HepG2 (cell line): Measurements from ENCODE around the gene ARSB. TPM values are rescaled to one million over a fixed set of nuclear protein-coding genes. Genes with fewer than 3 reads are reported as not detected.

Source experiments
- ATAC-seq: fragments of 200-7000 bp; cut with Tn5 transposase; 3 replicates; pipeline ENCODE4 v1.9.1; 2020; ENCODE audit warnings: mild to moderate bottlenecking, moderate library complexity
- BruUV-seq: library from RNA; stranded (reverse); fragments of 400-500 nt; replicated peaks from 2 replicates; lab custom pipeline; 2021; lab: Mats Ljungman, UMichigan
- CTCF ChIA-PET: fragments of 300-600 bp; formaldehyde crosslinking; extraction: SDS; loops from one replicate; lab custom pipeline; 2021; ENCODE audit warnings: low total read pairs, inconsistent platforms, low intra/inter-chr PET ratio; lab: Yijun Ruan, JAX
- POLR2A ChIA-PET: fragments of 350-600 bp; sonication (Branson Sonifier 250); formaldehyde crosslinking; loops from one replicate; lab custom pipeline; 2020; ENCODE audit warnings: antibody characterized with exemption, inconsistent platforms; lab: Yijun Ruan, JAX
- DNase-seq: peaks from one replicate; pipeline ENCODE4 v3.0.0-alpha.2; 2015; ENCODE audit warnings: low spot score
- FAIRE-seq: peaks from 3 replicates; lab custom pipeline; 2011; peaks lifted over from hg19 to GRCh38; lab: Jason Lieb, UNC
- H2AFZ ChIP-seq: one replicate; pipeline ENCODE4 v1.6.1; 2011; ENCODE audit warnings: low read length, inconsistent platforms
- H3K27ac ChIP-seq: fragments of 300-600 bp; 3 replicates; pipeline ENCODE4 v1.8.0; 2011; ENCODE audit warnings: mixed run types, mild to moderate bottlenecking, mixed read lengths, low read length, inconsistent platforms; ENCODE audit not compliant: insufficient read depth; ENCODE audit errors: extremely low read length
- H3K27me3 ChIP-seq, 2 experiments: fragments of 200-600 bp in 1 of 2; 2 replicates in 1 of 2; 3 replicates in 1 of 2; pipeline versions ENCODE4 v1.6.0 to v1.8.0; 2011; ENCODE audit warnings: low read length in 2 of 2, mild to moderate bottlenecking in 2 of 2, moderate library complexity in 2 of 2, inconsistent platforms in 1 of 2; ENCODE audit not compliant: insufficient read depth in 2 of 2, control insufficient read depth in 1 of 2
- H3K36me3 ChIP-seq, 2 experiments: fragments of 200-600 bp in 1 of 2; replicated peaks in 1 of 2; 2 replicates in 1 of 2; 3 replicates in 1 of 2; pipeline versions ENCODE4 v1.5.1 to v1.8.0; 2011; ENCODE audit warnings: low read length in 2 of 2, inconsistent platforms in 1 of 2; ENCODE audit not compliant: insufficient read depth in 2 of 2, control insufficient read depth in 1 of 2
- H3K4me1 ChIP-seq: 2 replicates; pipeline ENCODE4 v1.5.1; 2012; ENCODE audit warnings: low read length, inconsistent platforms; ENCODE audit not compliant: insufficient read depth
- H3K4me2 ChIP-seq: 2 replicates; pipeline ENCODE4 v1.6.0; 2011; ENCODE audit warnings: low read depth, low read length, inconsistent platforms
- H3K4me3 ChIP-seq, 3 experiments: fragments of 200-600 bp in 1 of 3; sonication (generic), shearing (Covaris generic) in 1 of 3; replicated peaks in 1 of 3; 2 replicates each; pipeline ENCODE4 v1.5.1; 2011 to 2016; ENCODE audit warnings: low read length in 3 of 3, inconsistent platforms in 2 of 3, low read depth in 2 of 3, mild to moderate bottlenecking in 2 of 3, control low read depth in 1 of 3, mixed read lengths in 1 of 3; ENCODE audit not compliant: insufficient read depth in 1 of 3
- H3K79me2 ChIP-seq: one replicate; pipeline ENCODE4 v1.6.1; 2011; ENCODE audit warnings: low read length, inconsistent platforms; ENCODE audit not compliant: insufficient read depth
- H3K9ac ChIP-seq: 2 replicates; pipeline ENCODE4 v1.6.0; 2011; ENCODE audit warnings: mild to moderate bottlenecking, low read depth, low read length, inconsistent platforms; ENCODE audit not compliant: insufficient read depth
- H3K9me3 ChIP-seq: 2 replicates; pipeline ENCODE4 v1.5.1; 2012; ENCODE audit warnings: mild to moderate bottlenecking, low read length
- H4K20me1 ChIP-seq: 2 replicates; pipeline ENCODE4 v1.6.0; 2011; ENCODE audit warnings: inconsistent platforms, mild to moderate bottlenecking, low read length, moderate library complexity; ENCODE audit not compliant: insufficient read depth
- FOXC1 ChIP-seq: sonication (generic); formaldehyde crosslinking; IDR thresholded peaks from 2 replicates; pipeline ENCODE4 v1.8.0; 2022; ENCODE audit warnings: mild to moderate bottlenecking, missing genetic modification reagents, borderline replicate concordance
- HNRNPK ChIP-seq: fragments of 200-400 bp; formaldehyde crosslinking; IDR thresholded peaks from 2 replicates; pipeline ENCODE4 v1.6.1; 2018; ENCODE audit warnings: low read length, low read depth, moderate library complexity, mild to moderate bottlenecking; ENCODE audit not compliant: poor library complexity, severe bottlenecking
- MXI1 ChIP-seq: IDR thresholded peaks from 3 replicates; pipeline ENCODE4 v1.6.1; 2012; ENCODE audit warnings: low read depth, low read length, inconsistent platforms, borderline replicate concordance
- NCOR1 ChIP-seq: fragments of 200-600 bp; sonication (generic); IDR thresholded peaks from 2 replicates; pipeline ENCODE4 v1.7.0; 2017; ENCODE audit warnings: antibody characterized with exemption, low read length, borderline replicate concordance
- NR3C1 ChIP-seq: sonication (generic); formaldehyde crosslinking; IDR thresholded peaks from 2 replicates; pipeline ENCODE4 v1.4.0; 2020; ENCODE audit warnings: missing genetic modification reagents
- PITX1 ChIP-seq: sonication (generic); formaldehyde crosslinking; IDR thresholded peaks from 2 replicates; pipeline ENCODE4 v1.5.1; 2020; ENCODE audit warnings: mild to moderate bottlenecking, missing genetic modification reagents
- SPEN ChIP-seq: sonication (generic); formaldehyde crosslinking; IDR thresholded peaks from 2 replicates; pipeline ENCODE4 v1.5.1; 2020; ENCODE audit warnings: low read depth, mild to moderate bottlenecking, missing genetic modification reagents
- SRSF1 ChIP-seq: fragments of 200-400 bp; formaldehyde crosslinking; optimal IDR thresholded peaks from 2 replicates; pipeline ENCODE3; 2017; ENCODE audit warnings: mild to moderate bottlenecking, low read depth, low read length, moderate library complexity
- ZBTB42 ChIP-seq: sonication (generic); formaldehyde crosslinking; IDR thresholded peaks from 2 replicates; pipeline ENCODE4 v1.5.0; 2020; ENCODE audit warnings: mild to moderate bottlenecking, missing genetic modification reagents
- ZNF124 ChIP-seq: sonication (generic); formaldehyde crosslinking; IDR thresholded peaks from 2 replicates; pipeline ENCODE4 v1.4.0; 2020; ENCODE audit warnings: missing genetic modification reagents
- ZNF17 ChIP-seq: sonication (generic); formaldehyde crosslinking; IDR thresholded peaks from 2 replicates; pipeline ENCODE4 v1.5.0; 2020; ENCODE audit warnings: mild to moderate bottlenecking, missing genetic modification reagents
- WGBS: methylation state at CpG from one replicate; pipeline ENCODE4 v1.1.6; 2017; ENCODE audit warnings: low lambda C conversion rate; 5-methylcytosine and 5-hydroxymethylcytosine counted together
- in situ Hi-C: cut with HindIII; loops from 2 replicates; pipeline ENCODE4 v1.10.0; 2017; ENCODE audit warnings: low pct_unique_long_range_greater_than_20kb; ENCODE audit not compliant: extremely low pct_ligation_motif_present
- intact Hi-C: fragments of 100-400 bp; cut with micrococcal nuclease; formaldehyde crosslinking; loops from one replicate; pipeline ENCODE4 v1.10.0; 2022; ENCODE audit not compliant: unreplicated experiment
- polyA plus RNA-seq, 8 experiments: library from polyadenylated mRNA; depleted of rRNA in 3 of 8; stranded (reverse) in 7 of 8; unstranded in 1 of 8; fragments of >200 nt; fragmentation: Illumina TruSeq in 4 of 8; extraction: Trizol in 4 of 8; gene quantifications; 2 replicates each; pipeline versions ENCODE4 v1.2.1 to v1.2.3, GENCODE V29; 2011 to 2016; ENCODE audit warnings: low read depth in 4 of 8, missing spikeins in 1 of 8, mixed read lengths in 1 of 8; ENCODE audit not compliant: insufficient read depth in 1 of 8
- total RNA-seq, 5 experiments: library from RNA; depleted of rRNA; stranded (reverse); fragments of >200 nt; fragmentation: Illumina TruSeq; extraction: Trizol; gene quantifications; 2 replicates each; pipeline ENCODE4 v1.2.3, GENCODE V29; 2016; ENCODE audit warnings: low read depth in 1 of 5
- TF ChIP-seq, protein P1 (sequence below): sonication (generic); formaldehyde crosslinking; IDR thresholded peaks from 2 replicates; pipeline ENCODE4 v1.5.0; 2020; ENCODE audit warnings: missing genetic modification reagents
- TF ChIP-seq, protein P2 (sequence below): fragments of 450-650 bp; IDR thresholded peaks from 2 replicates; pipeline ENCODE4 v1.6.1; 2016
- TF ChIP-seq, protein P3 (sequence below): IDR thresholded peaks from 2 replicates; pipeline ENCODE4 v1.6.1; 2016; ENCODE audit warnings: missing compliant biosample characterization, missing genetic modification reagents, borderline replicate concordance

ARSB gene
- total and polyA plus RNA-seq, 2 of the 13 experiments (the other 11 are each of a cell fraction or from before 2014, with no cell fraction given), result 52.6 to 66.4 TPM

DNA sequence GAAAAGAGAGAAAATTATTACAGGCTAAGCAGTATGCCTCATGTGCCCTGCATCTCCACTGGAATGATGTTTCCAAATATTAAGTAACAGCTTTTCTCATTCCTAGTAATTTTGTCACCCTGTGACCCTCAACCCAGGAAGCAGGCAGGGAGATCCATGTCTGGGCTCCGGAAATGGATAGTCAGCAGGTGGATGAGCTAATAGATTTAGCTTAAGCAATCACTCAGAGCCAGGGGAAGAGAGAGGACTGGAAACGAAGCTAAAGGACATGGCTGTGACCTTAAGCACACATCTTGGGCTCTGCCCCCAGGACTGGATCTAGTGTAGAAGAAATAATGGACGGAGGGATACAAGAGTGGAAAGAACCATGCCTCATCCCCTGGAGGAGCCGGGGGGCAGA is 89.5 kb downstream of the ARSB start:
- peaks cover 9 to 34% of the 10 kb centered on the region in 2 experiments; a peak in 4 of 5 replicates for H3K36me3 ChIP-seq
- in situ Hi-C loops, result loop anchor here (5.0 to 10.0 kb wide), 2 partner anchors 67 to 239 kb away; no protein-coding TSS in a partner anchor
- H2AFZ ChIP-seq, result no peak overlapping the region
- H3K4me3 ChIP-seq, result no peak overlapping the region
- BruUV-seq, result no TSS peak
- H3K4me2 ChIP-seq, result no peak overlapping the region
- CTCF ChIA-PET, result no interaction called here
- no peak for DNase-seq
- H3K79me2 ChIP-seq, result no peaks in the 10 kb centered on the region
- H3K27ac ChIP-seq, result no peak overlapping the region
- 91% methylated on average over 4 of the region's 4 CpGs for WGBS
- no peak for TF ChIP-seq SPEN
- TF ChIP-seq ZBTB42 (CRISPR knock-in tag), result no peak
- TF ChIP-seq MXI1, result no peak
- no peak for TF ChIP-seq PITX1 (CRISPR knock-in tag)
- no peak for TF ChIP-seq FOXC1 (CRISPR knock-in tag)
- no peak for TF ChIP-seq ZNF124
- TF ChIP-seq, protein P1, sequence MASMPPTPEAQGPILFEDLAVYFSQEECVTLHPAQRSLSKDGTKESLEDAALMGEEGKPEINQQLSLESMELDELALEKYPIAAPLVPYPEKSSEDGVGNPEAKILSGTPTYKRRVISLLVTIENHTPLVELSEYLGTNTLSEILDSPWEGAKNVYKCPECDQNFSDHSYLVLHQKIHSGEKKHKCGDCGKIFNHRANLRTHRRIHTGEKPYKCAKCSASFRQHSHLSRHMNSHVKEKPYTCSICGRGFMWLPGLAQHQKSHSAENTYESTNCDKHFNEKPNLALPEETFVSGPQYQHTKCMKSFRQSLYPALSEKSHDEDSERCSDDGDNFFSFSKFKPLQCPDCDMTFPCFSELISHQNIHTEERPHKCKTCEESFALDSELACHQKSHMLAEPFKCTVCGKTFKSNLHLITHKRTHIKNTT, result no peak
- no peak for TF ChIP-seq HNRNPK
- TF ChIP-seq, protein P2, sequence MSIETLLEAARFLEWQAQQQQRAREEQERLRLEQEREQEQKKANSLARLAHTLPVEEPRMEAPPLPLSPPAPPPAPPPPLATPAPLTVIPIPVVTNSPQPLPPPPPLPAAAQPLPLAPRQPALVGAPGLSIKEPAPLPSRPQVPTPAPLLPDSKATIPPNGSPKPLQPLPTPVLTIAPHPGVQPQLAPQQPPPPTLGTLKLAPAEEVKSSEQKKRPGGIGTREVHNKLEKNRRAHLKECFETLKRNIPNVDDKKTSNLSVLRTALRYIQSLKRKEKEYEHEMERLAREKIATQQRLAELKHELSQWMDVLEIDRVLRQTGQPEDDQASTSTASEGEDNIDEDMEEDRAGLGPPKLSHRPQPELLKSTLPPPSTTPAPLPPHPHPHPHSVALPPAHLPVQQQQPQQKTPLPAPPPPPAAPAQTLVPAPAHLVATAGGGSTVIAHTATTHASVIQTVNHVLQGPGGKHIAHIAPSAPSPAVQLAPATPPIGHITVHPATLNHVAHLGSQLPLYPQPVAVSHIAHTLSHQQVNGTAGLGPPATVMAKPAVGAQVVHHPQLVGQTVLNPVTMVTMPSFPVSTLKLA, result no peak
- TF ChIP-seq, protein P3, sequence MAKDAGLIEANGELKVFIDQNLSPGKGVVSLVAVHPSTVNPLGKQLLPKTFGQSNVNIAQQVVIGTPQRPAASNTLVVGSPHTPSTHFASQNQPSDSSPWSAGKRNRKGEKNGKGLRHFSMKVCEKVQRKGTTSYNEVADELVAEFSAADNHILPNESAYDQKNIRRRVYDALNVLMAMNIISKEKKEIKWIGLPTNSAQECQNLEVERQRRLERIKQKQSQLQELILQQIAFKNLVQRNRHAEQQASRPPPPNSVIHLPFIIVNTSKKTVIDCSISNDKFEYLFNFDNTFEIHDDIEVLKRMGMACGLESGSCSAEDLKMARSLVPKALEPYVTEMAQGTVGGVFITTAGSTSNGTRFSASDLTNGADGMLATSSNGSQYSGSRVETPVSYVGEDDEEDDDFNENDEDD, result no peak
- no peak for TF ChIP-seq NCOR1
- no peak for TF ChIP-seq SRSF1
- no peak for TF ChIP-seq ZNF17 (CRISPR knock-in tag)
- no peak for TF ChIP-seq NR3C1 (CRISPR knock-in tag)
- no peaks in the 10 kb centered on the region for H3K9me3 ChIP-seq
- H3K4me1 ChIP-seq, result peaks cover 13% of the 10 kb centered on the region
- H3K27me3 ChIP-seq, result no peaks in the 10 kb centered on the region
- POLR2A ChIA-PET, result no interaction called here
- no peak overlapping the region for H3K9ac ChIP-seq
- FAIRE-seq, result no peak
- intact Hi-C loops, result loop anchor here (10.0 kb wide), 1 partner anchor 239 kb away; no protein-coding TSS in a partner anchor
- no peak for ATAC-seq
- no peaks in the 10 kb centered on the region for H4K20me1 ChIP-seq
